Activated CD4-positive, alpha-beta T cell treated with anti-CD3 and anti-CD28 coated beads for 4 hours (primary cell): Measurements from ENCODE around the gene AGFG1.

Experiments used
- DNase-seq, 2 donors: peaks; one replicate each; pipeline ENCODE4 v3.0.0-alpha.2; 2020

Gene AGFG1, protein sequence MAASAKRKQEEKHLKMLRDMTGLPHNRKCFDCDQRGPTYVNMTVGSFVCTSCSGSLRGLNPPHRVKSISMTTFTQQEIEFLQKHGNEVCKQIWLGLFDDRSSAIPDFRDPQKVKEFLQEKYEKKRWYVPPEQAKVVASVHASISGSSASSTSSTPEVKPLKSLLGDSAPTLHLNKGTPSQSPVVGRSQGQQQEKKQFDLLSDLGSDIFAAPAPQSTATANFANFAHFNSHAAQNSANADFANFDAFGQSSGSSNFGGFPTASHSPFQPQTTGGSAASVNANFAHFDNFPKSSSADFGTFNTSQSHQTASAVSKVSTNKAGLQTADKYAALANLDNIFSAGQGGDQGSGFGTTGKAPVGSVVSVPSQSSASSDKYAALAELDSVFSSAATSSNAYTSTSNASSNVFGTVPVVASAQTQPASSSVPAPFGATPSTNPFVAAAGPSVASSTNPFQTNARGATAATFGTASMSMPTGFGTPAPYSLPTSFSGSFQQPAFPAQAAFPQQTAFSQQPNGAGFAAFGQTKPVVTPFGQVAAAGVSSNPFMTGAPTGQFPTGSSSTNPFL

GRCh38 chr2:227471924-227472264 is at the start of gene AGFG1:
AGFG1 (plus strand) TSS chr2:227472156; CDS start chr2:227472422, 266 bp downstream.
- DNase-seq: peak; percentile 79 to 84

DNA sequence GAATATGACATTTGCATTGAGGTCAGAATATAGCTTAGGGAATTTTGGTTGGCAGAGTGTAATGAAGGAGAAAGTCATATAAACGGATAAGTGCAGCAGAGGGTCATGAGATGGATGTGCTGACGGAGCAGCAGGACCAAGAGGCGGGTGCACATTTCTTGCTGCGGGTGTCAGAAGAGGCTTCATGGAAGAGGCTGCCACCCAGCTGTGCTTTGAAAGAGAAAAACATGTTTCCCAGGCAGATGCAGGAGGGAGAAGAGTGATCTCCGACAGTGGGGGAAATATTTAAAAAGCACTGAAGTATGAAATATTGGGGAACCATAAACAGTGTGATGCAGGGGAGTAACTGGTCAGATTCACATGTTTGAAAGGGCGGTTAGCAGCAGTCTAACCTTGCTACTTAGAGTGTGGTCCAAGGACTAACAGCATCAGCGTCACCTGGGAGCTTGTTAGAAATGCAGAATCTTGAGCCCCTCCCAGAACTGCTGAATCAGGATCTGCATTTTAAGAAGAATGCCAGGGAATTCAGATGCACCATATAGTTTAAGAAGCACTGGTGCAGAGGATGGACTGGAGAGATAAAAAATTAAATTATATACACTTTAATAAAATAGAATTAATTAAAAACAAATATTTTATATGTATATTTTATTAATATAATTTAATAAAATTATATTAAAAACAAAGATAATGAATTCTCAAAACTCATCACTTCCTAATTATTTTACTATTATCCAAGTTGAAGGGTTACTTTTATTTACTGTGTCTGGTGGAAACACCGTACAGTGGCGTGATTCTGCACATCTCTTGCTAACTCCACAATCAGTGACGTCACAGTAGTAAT is 48.1 kb upstream of the AGFG1 start:
- no peak for DNase-seq

DNA sequence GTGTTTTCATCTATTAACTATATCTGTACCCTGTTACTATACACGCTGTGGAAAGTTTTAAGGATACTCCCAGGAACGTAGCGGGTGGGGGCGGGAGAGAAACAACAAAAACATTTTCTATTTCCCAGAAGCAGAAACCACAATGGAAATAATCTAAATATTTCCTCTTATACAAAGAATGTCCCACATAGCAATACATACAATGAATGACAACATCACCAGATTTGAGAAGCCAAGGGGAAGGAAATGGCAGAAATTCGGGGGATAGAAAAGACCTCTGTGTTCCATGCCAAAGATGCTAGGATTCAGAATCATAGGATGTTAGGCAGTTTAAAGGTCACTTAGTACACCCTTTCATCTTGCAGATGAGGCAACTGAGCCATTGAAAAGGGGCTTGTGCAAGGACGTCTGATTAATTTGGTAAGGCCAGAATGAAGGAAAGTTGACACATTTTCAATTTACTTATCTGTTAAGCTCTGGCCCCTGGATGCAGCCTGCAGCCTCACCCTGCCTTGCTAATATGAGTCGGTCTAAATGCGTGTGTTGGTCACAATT is 43.1 kb upstream of the AGFG1 start:
- no peak for DNase-seq

DNA sequence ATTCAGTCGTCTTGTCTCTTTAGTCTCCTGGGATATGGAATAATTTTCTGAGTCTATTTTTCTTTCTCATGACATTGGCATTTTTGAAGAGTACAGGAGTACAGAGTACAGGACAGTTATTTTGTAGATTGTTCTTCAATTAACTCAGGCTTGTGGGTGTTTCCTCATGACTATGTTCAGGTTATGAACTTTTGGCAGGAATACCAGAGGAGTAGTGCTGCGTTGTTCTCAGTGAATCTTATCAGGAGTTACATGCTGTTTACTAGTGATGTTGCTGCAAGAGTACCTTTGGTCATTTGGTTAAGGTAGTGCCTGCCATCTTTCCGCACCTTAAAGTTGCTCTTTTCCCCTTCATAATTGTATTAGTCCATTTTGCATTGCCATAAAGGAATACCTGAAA is 41.3 kb upstream of the AGFG1 start:
- no peak for DNase-seq

GRCh38 chr2:227433171-227433570 is 38.8 kb upstream of the AGFG1 start:
- no peak for DNase-seq

- DNase-seq: no peak
Measured at GRCh38 chr2:227436436-227437174, 35.4 kb upstream of the AGFG1 start.

DNA sequence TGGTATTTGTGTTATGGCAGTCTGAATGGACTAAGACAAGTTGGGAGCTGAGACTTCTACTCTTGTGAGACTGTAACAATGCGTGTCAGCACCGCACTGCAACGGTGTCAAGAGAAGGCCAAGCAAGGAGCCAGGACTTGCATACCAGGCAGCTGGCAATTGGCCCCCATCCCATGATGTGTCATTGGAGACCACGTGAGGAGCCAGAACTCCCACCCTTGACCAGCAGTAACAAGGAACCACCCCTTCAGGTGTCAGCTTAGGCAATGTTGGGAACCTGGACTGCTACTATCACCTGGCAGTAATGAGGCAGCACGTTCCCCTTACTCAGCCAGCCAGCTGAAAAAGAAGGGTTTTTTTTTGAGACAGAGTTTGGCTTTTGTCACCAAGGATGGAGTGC is 32.7 kb upstream of the AGFG1 start:
- no peak for DNase-seq

- DNase-seq: no peak
Measured at GRCh38 chr2:227442639-227443038, 29.3 kb upstream of the AGFG1 start.

DNA sequence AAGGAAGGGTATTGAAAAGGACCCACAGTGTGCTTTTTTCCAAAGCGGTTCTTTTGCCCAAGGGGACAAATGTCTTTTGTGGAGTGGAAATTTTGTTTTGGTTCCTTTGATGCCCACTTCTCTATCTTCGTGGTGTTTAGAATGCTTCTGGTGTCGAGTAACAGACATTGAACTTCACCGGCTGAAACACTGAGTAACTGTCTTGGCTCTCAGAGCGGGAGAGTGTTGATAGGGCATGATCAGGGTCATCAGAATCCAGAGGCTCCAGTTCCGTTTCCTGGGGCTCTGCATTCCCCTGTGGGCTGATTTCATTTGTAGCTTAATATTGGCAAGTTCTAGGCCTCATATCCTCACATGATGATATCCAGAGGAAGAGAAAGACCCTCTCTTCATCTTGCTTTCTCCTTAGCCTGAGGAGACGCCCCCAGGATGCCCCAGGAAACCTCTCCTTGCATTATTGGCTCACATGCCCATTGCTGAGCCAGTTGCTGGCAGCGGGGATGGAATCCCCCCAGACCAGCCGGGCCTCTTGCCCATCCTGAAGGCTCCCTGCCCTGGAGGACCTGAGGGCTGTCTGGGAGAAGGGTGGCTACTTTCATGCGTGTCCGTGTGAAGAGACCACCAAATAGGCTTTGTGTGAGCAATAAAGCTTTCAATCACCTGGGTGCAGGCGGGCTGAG is 27.9 kb upstream of the AGFG1 start:
- no peak for DNase-seq

- no peak for DNase-seq
Measured at GRCh38 chr2:227447606-227448005, 24.4 kb upstream of the AGFG1 start.

- DNase-seq: no peak
Measured at GRCh38 chr2:227450311-227450841, 21.6 kb upstream of the AGFG1 start.

DNA sequence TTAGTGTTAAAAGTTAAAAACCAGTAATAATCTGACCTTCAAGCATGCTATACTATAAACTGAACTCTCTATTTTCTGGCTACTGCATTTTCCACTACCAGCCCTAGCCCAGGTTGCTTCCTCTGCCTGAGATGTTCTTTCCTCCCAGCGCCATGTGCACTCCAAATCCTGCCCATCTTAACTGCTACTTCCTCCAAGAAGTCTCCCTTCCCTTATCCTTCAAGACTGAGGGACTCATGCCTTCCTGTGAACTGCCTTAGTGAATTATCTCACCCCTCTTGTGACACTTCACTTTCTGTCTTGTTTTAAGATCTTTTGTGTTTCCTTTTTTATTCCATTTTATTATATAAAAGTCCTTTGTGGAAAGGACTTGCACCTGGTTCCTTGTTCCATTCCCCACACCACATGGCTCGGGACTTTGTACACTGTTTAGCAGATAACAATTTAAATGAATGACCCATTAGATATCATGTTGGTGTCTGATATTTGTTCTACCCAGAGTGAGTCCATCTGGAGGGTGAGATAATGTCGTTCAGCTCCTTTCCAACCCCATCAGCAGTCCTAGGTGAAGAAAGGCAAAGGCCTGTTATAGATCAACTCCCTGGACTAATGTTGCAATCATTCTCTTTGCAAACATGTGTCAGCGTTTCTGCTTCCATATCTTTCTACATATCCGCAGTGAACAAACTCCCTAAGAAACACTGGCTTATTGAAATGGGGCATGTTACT is 20.9 kb upstream of the AGFG1 start:
- DNase-seq: no peak

GRCh38 chr2:227451655-227451992 is 20.3 kb upstream of the AGFG1 start:
- no peak for DNase-seq

DNA sequence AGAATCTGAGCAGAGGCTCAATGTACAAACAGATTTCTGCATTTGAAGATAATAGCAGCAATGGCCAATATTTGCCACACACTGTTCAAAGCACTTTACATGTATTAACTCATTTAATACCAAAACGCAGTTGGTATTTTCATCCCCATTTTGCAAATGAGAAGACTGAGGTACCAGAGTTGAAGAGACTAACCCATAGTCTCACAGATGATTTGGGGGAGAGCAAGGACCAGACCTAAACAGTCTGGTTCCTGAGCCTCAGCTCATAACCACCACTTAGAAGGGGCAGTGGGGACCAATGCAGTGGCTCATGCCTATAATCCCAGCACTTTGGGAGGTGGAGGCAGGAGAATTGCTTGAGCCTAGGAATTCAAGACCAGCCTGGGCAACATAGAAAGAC is 18.1 kb upstream of the AGFG1 start:
- DNase-seq: no peak

DNA sequence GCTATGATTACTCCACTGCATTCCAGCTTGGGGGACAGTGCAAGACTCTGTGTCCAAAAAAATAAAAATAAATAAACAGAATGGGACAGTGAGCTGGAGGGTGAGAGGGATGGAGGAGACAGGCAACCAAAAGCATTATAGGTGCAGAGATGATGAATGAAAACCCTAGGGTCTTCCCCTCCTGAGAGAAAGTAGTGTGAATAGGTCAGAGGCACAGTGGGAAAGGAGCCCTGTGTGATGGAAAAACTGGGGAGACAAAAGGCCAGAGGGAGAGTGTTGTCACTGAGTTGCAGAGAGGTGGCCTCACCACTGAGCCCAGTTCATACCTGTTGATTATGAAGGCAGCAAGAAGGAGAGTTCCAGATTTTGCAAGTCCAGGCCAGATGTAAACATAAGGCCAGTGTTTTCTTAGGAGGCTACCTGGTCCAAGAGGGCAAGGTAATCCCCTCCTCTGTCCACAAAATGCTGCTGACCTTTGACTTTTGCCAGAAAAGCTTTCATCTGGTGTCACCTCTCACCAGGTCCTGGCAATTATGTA is 17.6 kb upstream of the AGFG1 start:
- no peak for DNase-seq

DNA sequence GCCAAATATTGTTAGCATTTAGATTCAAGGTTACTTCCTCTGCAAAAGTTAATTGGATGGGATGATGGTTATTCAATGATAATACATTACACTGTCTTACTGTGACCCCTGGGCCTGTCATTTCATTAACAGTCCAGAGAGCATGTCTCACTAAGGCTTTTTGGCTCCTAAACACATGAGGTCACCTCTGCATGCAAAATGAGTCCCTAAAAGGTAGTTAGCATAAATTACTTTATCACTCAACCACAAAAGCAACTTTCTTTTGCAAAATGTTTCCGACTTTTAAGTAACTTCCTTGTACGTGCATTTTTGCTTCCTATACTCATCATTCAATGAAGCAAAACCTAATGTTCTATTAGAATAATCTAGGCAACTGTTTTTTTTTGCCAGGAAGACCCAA is 16.8 kb upstream of the AGFG1 start:
- DNase-seq: no peak

- DNase-seq: no peak
Measured at GRCh38 chr2:227456102-227456501, 15.9 kb upstream of the AGFG1 start.

DNA sequence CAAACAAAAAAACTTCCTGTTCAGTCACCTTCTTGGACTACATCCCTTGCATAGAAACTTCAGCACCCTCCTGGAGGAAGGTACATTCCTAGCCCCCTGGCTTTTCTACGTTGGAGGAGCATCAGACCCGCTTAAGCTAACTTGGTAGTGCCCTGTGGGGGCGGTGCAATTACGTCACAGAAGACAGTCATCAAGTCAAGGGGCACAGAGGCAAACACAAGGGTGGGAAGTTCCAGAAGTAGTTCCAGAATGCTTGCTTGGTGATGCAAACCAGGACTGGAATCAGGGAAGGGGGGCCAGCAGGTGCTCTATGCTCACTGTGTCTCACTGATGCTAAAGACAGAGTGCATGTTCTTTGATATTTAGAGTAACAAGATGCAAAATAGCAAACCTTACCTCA is 15.2 kb upstream of the AGFG1 start:
- no peak for DNase-seq

DNA sequence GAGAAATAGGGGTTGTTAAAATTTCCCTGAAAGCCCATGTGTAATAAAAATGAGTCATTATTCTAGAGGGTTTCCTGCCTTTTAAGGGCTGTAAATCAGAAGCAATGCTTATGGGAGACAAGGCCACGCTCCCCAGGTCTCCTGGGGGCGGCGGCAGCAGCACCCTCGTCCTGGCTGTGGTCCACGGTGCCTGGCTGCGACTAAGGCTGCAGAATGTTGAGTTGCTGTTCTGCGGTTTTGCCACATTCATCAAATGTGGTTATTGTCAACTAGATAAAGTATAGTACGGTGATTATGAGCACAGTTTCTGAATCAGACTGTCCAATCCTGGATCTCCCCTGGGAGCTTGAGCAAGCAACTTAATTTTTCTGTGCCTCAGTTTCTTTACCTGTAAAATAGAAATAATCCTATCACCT is 11.9 kb upstream of the AGFG1 start:
- peak; percentile 68 to 80 for DNase-seq

DNA sequence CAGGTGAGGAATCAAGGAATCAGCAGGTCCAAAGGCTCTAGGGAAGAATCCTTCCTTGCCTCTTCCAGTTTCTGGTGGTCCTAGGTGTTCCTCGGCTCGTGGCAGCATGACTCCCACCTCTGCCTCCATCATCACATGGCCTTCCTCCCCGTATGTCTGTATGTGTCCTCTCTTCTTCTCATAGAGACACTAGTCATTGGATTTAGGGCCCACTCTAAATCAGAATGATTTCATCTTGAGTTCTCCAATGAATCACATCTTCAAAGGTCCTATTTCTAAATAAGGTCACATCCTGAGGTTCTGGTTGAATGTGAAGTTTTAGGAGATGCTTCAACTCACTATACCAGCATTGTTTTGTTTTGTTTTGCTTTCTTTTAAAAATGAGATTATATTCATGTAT is 11.1 kb upstream of the AGFG1 start:
- no peak for DNase-seq

- no peak for DNase-seq
Measured at GRCh38 chr2:227461811-227462461, 10.0 kb upstream of the AGFG1 start.
